ES-I3 (cell line): ENCODE measurements around the gene PET100.

Source experiments
- H3K36me3 ChIP-seq: 2 replicates; pipeline ENCODE4 v1.6.1; 2013; ENCODE audit warnings: mild to moderate bottlenecking, low read length, control low read depth, moderate library complexity; ENCODE audit not compliant: insufficient read depth
- H3K4me1 ChIP-seq: 2 replicates; pipeline ENCODE4 v1.6.1; 2013; ENCODE audit warnings: mild to moderate bottlenecking, control low read depth, low read length; ENCODE audit not compliant: insufficient read depth
- H3K9ac ChIP-seq: 2 replicates; pipeline ENCODE4 v1.6.1; 2013; ENCODE audit warnings: low read depth, mild to moderate bottlenecking, low read length, moderate library complexity
- H3K9me3 ChIP-seq: 2 replicates; pipeline ENCODE4 v1.6.1; 2013; ENCODE audit warnings: mild to moderate bottlenecking, low read length, moderate library complexity; ENCODE audit not compliant: control insufficient read depth, insufficient read depth

Gene PET100

DNA sequence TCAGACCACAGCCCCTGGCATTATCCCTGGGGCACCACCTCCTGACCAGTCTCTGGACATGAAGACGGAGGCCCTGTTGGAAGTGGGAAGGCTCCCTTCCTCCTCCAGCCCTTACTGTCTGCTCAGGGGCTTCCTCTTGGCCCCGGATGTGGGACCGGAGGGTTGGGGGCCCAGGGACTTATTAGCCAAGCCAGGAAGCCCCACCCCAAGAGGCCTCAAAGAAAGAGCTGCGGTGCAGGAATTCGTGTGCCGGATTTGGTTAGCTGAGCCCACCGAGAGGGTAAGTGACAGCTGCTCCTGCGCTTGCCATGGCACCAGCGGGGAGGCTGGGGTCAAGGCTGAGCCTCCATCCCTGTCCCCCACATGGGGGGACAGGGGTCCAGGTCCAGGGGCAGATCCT, 39.2 kb downstream of the PET100 start, which contains the start of gene RETN:
Gene RETN, plus strand, starts transcription at position 208 of the 400 bp plus-strand sequence. CDS start 278 bp downstream, outside the sequence.
- Histone ChIP-seq H3K4me1 (no peaks in the 10 kb centered on the region), H3K9ac (peak within 1 kb of the TSS; percentile 3; the same call in 1 of the 2 replicates), H3K36me3 (no peaks in the 10 kb centered on the region), H3K9me3 (no peaks in the 10 kb centered on the region)

DNA sequence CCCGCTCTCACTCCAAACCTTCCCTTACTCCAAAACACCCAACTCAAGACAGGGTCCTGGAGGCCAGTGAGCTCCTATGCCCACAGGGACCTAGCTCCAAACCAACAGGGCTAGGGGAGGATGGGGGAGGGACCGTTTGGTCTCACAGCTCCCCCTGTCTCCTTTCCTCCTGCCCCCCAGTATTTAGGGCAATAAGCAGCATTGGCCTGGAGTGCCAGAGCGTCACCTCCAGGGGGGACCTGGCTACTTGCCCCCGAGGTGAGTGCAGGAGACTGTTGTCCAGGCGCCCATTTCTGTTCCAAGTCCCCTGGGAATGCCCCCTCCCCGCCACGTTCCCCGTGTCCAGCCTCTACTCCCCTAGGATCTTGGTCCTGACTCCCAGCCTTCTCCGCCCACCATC, 40.0 kb downstream of the PET100 start:
- Histone ChIP-seq H3K4me1 (no peaks in the 10 kb centered on the region), H3K9me3 (no peaks in the 10 kb centered on the region), H3K36me3 (no peaks in the 10 kb centered on the region), H3K9ac (peak overlapping the region; percentile 3; the same call in 1 of the 2 replicates)

DNA sequence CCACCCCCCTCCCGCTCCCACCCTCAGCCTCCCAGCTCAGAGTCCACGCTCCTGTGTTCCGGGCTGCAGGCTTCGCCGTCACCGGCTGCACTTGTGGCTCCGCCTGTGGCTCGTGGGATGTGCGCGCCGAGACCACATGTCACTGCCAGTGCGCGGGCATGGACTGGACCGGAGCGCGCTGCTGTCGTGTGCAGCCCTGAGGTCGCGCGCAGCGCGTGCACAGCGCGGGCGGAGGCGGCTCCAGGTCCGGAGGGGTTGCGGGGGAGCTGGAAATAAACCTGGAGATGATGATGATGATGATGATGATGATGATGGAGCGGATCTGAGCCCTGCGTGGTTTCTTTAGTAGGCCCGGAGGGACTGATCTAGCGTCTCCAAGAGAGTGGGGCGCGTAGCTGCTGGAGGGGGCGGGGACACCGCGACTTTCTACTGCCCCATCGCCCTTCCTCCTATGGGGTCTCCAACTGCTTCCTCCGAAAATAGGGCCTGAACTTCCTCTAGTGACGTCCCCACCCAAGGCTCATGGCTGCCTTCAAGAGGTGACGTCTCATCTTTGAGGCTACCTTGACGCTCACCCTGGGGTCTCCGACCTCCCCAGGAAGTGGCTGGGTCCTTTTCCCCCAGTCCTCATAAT, 40.7 kb downstream of the PET100 start:
- Histone ChIP-seq H3K9me3 (no peaks in the 10 kb centered on the region), H3K36me3 (no peaks in the 10 kb centered on the region), H3K4me1 (no peaks in the 10 kb centered on the region), H3K9ac (peak overlapping the region; percentile 54; the same call in 1 of the 2 replicates)

DNA sequence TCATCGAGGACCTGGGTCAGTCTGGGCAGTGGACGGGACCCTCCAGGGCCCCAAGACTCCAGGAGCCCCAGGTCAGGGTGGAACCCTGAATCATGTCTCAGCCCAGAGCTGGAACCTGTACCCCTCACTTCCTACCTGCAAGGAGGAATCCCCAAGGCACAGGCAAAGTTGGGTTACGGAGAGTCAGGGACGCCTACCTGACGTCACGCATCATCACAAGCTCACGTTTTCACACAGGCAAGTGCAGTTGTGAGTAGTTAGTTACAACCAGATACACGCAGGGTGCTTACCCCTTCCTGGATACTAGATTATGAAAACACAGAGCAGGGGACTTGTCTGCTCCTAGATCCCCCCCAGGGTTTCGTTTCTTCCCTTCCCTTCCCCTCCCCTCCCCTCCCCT, 41.2 kb downstream of the PET100 start:
- Histone ChIP-seq H3K9ac (peak overlapping the region; percentile 54; the same call in 1 of the 2 replicates), H3K4me1 (no peaks in the 10 kb centered on the region), H3K9me3 (no peaks in the 10 kb centered on the region), H3K36me3 (no peaks in the 10 kb centered on the region)

DNA sequence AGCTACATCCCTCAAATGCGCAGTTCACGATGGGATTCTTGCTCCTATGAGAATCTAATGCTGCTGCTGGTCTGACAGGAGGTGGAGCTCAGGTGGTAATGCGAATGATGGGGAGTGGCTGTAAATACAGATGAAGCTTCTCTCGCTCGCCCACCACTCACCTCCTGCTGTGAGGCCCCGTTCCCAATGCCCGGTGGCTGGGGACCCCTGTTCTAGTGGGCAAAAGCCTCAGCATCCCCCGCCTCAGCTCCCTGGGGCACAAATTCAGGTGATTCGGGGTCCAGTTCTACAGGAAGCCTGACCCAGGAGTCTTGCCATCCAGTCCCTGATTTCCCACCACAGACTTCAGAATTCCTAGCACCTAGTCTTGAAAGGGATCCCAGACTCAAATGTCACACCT, 42.9 kb downstream of the PET100 start:
- Histone ChIP-seq H3K36me3 (no peaks in the 10 kb centered on the region), H3K9me3 (no peaks in the 10 kb centered on the region)

DNA sequence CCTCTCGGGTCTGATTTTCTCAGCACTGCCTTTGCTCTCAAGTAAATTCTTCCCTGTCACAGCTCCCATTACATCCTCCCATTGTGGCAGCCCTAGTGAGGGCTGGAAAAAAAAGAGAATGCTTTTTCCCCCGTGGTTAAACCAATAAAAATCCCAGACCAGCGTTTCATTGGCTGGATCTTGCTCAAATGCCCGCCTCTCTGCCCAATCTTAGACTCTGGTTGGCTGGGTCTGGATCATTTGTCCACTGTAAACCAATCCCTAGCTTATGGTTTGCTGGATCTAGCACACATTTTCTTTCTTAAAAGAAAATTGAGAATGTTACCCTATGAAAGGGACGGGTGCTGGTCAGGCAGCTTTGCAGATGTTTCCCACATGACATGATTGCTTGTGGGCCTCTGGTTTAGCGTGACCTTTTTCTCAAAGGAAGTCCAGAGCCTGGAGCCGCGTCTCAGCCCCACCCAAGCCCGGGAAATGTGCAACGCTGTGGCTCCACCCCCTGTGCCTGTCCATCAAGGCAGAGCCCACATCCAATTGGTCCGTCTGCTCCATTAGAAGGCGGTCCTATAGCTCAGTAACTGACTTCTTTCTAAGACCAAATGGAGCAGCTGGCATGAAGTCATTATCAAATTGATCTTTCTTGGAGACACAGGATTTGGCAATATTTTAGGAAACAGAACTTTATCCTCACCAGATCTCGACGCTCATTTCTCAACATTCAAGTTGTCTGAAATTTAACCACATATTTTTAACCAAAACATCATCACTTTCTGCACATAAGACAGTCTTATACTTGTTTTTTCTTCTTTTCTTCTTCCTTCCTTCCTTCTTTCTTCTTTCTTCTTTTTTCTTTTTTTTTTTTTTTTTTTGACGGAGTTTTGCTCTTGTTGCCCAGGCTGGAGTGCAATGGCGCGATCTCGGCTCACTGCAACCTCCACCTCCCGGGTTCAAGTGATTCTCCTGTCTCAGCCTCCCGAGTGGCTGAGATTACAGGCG, 44.7 kb downstream of the PET100 start:
- Histone ChIP-seq H3K4me1 (peaks cover 6% of the 10 kb centered on the region; the same call in 1 of the 2 replicates), H3K9me3 (no peaks in the 10 kb centered on the region), H3K9ac (peak overlapping the region; percentile 19; the same call in 1 of the 2 replicates), H3K36me3 (no peaks in the 10 kb centered on the region)

More for the DNA sequence above, 42.9 kb downstream of the PET100 start:
- Histone ChIP-seq H3K4me1 (no peaks in the 10 kb centered on the region), H3K9ac (no peak overlapping the region)

DNA sequence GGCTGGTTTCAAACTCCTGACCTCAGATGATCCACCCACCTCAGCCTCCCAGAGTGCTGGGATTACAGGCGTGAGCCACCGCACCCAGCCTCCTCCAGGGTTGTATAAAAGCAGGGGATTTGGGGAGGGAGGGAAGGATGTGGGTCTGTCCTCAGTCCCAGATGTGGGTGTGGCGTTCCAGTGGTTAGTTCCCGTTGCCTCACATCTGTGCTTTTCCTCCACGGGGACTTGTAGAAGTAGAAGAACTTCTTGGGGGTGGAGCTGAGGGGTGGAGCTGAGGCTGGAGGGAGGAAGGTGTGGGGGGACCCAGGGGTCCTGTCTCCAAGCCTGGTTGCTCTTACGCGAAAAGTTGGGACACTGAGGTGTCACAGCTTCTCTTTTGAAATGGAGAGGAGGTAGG, 46.8 kb downstream of the PET100 start:
- H3K36me3 ChIP-seq: no peaks in the 10 kb centered on the region
- no peak overlapping the region for H3K9ac ChIP-seq
- peaks cover 6% of the 10 kb centered on the region; the same call in 1 of the 2 replicates for H3K4me1 ChIP-seq
- no peaks in the 10 kb centered on the region for H3K9me3 ChIP-seq

DNA sequence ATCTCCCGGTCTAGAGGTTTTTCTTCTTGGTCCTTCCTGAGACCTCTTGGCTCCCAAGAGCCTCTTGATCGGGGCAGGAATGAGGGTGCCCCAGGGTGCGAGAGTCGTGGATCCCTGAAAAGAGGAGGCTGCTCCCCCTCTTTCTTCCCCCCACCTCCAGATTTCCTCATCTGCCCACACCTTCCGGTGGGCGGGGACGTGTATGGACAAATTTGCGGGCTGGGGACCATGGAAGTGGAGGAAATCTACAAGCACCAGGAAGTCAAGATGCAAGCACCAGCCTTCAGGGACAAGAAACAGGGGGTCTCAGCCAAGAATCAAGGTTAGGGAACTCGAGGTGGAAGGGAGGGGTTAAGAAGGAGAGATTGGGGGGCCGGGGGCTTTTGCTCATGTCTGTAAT, 47.3 kb downstream of the PET100 start, which contains the start of gene MCEMP1:
Gene MCEMP1, plus strand, starts transcription at position 237 of the 400 bp plus-strand sequence. Its CDS starts 31 bp downstream, at position 268.
- Histone ChIP-seq H3K9ac (no peak within 1 kb of the TSS), H3K9me3 (no peaks in the 10 kb centered on the region), H3K36me3 (no peaks in the 10 kb centered on the region), H3K4me1 (peaks cover 6% of the 10 kb centered on the region; the same call in 1 of the 2 replicates)

DNA sequence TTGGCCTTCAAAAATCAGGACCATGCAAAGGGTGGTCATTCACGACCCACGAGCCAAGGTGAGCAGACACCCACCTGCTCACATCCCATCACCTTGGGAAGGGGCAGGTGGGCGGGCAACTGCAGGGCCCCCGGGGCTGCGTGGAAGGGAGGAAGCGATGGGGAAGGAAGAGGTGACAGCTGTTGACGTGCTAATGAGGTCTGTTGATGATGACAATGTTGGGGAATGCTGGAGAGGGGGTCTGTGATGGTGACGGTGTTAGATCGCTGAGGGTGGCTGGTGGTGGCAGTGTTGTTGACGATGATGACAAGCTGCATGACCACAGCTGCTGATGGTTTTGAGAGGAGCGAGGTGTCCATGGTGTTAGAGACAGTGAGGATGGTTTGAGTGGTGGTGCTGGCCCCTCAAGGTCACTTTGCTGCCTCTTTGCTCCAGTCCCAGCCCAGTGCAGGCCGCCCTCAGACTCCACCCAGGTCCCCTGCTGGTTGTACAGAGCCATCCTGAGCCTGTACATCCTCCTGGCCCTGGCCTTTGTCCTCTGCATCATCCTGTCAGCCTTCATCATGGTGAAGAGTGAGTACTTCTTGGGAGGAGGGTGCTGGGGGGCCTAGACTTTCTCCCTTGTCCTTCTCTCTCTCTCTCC, 48.2 kb downstream of the PET100 start:
- Histone ChIP-seq H3K36me3 (no peaks in the 10 kb centered on the region; the same call in 1 of the 2 replicates), H3K9ac (no peak overlapping the region), H3K9me3 (no peaks in the 10 kb centered on the region), H3K4me1 (peaks cover 6% of the 10 kb centered on the region; the same call in 1 of the 2 replicates)

DNA sequence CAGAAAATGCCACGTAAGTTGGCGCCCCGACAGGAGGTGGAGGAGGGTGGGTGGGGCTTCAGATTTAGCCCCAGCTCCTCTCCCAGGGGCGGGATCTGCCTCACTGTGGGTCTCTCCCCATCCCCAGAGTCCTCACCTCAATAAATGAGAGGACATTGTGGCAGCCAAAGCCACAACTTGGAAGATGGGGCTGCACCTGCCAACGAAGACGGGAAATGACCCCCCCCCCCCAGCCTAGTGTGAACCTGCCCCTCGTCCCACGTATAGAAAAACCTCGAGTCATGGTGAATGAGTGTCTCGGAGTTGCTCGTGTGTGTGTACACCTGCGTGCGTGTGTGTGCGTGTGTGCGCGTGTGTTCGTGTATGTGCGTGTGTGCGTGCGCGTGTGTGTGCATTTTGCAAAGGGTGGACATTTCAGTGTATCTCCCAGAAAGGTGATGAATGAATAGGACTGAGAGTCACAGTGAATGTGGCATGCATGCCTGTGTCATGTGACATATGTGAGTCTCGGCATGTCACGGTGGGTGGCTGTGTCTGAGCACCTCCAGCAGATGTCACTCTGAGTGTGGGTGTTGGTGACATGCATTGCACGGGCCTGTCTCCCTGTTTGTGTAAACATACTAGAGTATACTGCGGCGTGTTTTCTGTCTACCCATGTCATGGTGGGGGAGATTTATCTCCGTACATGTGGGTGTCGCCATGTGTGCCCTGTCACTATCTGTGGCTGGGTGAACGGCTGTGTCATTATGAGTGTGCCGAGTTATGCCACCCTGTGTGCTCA, 49.6 kb downstream of the PET100 start:
- H3K36me3 ChIP-seq: no peaks in the 10 kb centered on the region; the same call in 1 of the 2 replicates
- H3K9ac ChIP-seq: no peak overlapping the region
- H3K9me3 ChIP-seq: no peaks in the 10 kb centered on the region
- H3K4me1 ChIP-seq: peaks cover 6% of the 10 kb centered on the region; the same call in 1 of the 2 replicates

DNA sequence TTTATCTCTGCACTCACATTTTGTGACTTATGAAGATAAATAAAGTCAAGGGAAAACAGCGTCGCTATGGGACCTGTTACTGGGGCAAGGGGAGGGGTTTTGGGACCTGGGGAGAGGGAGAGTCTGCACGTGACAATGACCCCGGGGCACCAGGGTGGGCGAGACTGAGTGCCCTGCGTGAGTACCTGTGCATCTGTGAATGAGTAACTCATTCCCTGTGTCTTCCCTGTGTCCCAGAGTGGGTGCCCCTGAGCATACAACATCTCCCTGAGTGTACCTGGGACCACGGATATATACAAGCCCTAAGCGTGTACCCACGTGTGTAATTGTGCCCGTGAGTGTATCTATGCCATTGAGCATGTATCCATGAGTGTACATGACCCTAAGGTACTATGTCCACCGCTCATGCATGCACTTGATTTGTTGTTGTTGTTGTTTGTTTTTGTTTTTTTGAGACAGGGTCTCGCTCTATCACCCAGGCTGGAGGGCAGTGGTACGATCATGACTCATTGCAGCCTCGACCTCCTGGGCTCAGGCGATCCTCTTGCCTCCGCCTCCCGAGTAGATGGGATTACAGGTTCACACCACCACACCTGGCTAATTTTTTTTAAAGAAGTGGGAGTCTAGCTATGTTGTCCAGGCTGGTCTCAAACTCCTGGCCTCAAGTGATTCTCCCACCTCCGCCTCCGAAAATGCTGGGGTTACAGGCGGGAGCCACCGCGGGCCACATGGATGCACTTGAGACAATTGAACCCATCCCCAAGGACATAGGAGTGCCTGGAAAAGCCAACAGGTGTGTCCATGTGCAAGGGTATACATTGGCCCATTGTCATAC, 50.4 kb downstream of the PET100 start:
- no peaks in the 10 kb centered on the region; the same call in 1 of the 2 replicates for H3K36me3 ChIP-seq
- no peaks in the 10 kb centered on the region for H3K9me3 ChIP-seq
- peak overlapping the region; percentile 80; the same call in 1 of the 2 replicates for H3K9ac ChIP-seq
- H3K4me1 ChIP-seq: peaks cover 6% of the 10 kb centered on the region; the same call in 1 of the 2 replicates

DNA sequence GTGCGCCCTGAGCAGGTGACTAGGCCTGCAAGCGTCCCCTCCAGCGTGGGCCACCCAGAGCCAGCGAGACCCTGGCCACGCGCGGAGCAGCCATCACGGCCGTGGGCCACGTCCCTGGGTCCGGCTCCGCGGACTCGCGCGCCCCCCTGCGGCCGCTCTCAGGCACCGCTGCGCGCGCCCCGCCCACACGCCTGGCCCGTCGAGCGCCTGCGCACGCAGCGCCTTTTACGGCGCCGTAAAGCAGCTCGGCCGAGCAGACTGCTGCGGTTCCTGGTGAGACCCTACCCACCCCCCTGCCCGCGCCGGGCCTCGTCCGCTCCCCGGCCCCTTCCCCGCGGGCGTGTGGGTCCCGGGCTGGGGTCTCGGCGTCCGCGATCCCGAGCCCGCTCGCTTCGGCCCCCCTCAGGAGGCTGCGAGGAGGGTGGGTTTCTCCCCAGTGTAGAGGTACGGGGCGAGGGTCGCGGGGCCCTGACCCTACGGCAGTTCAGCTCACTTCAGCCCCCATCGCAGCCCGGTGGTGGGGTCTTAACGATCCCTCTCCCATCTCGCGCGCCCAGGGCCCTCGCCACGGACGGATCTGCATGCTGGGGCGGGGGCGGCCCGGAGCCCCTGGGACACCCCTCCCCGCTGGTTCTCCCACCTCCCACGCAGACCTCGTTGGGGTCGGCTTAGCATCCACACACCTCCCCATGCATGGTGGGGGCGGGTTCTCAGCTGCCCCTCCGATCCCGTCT, 51.2 kb downstream of the PET100 start, which contains the start of gene TRAPPC5:
Gene TRAPPC5, plus strand, starts transcription at position 228 of the 734 bp plus-strand sequence. CDS start 1,421 bp downstream, outside the sequence.
- peaks cover 6% of the 10 kb centered on the region; the same call in 1 of the 2 replicates for H3K4me1 ChIP-seq
- no peaks in the 10 kb centered on the region for H3K9me3 ChIP-seq
- H3K36me3 ChIP-seq: no peaks in the 10 kb centered on the region; the same call in 1 of the 2 replicates
- H3K9ac ChIP-seq: peak within 1 kb of the TSS; percentile 80
